Neural cell (in vitro differentiated cells): ENCODE measurements around the gene TMEM120A. TPM values are rescaled to one million over a fixed set of nuclear protein-coding genes. Genes with fewer than 3 reads are reported as not detected.

Source experiments
- H2AFZ ChIP-seq: fragments of 200-600, 300-800 bp; sonication (generic), shearing (Covaris generic); 2 replicates; pipeline ENCODE4 v1.6.0; 2014; ENCODE audit warnings: low read depth, mild to moderate bottlenecking, antibody characterized with exemption, low read length, moderate library complexity
- H3F3A ChIP-seq: fragments of 200-600 bp; shearing (Covaris generic); 2 replicates; pipeline ENCODE4 v1.6.1; 2016; ENCODE audit warnings: mild to moderate bottlenecking, moderate library complexity, mixed read lengths, antibody characterized with exemption, low read length; ENCODE audit not compliant: insufficient read depth, poor library complexity, severe bottlenecking
- H3K27ac ChIP-seq: fragments of 200-600, 300-800 bp; sonication (generic), shearing (Covaris generic); 2 replicates; pipeline ENCODE4 v1.5.1; 2014; ENCODE audit warnings: mild to moderate bottlenecking, low read length, moderate library complexity
- H3K27me3 ChIP-seq: fragments of 300-800, 200-600 bp; sonication (generic), shearing (Covaris generic); 2 replicates; pipeline ENCODE4 v1.6.0; 2014; ENCODE audit warnings: mild to moderate bottlenecking, low read depth, low read length, moderate library complexity; ENCODE audit not compliant: insufficient read depth
- H3K36me3 ChIP-seq: fragments of 300-800, 200-600 bp; sonication (generic), shearing (Covaris generic); 2 replicates; pipeline ENCODE4 v1.5.1; 2014; ENCODE audit warnings: mild to moderate bottlenecking, antibody characterized with exemption, low read length, moderate library complexity; ENCODE audit not compliant: insufficient read depth
- H3K4me2 ChIP-seq: fragments of 300-800, 200-600 bp; sonication (generic), shearing (Covaris generic); 2 replicates; pipeline ENCODE4 v1.6.0; 2014; ENCODE audit warnings: mild to moderate bottlenecking, low read length
- H3K4me3 ChIP-seq: fragments of 300-800, 200-600 bp; sonication (generic), shearing (Covaris generic); 2 replicates; pipeline ENCODE4 v1.5.1; 2014; ENCODE audit warnings: mild to moderate bottlenecking, low read length, moderate library complexity
- H3K79me2 ChIP-seq: fragments of 200-600 bp; shearing (Covaris generic); replicated peaks from 2 replicates; pipeline ENCODE4 v1.6.0; 2014; ENCODE audit warnings: mild to moderate bottlenecking, low read length, moderate library complexity; ENCODE audit not compliant: insufficient read depth
- H3K9ac ChIP-seq: fragments of 300-800, 200-600 bp; sonication (generic), shearing (Covaris generic); 2 replicates; pipeline ENCODE4 v1.6.1; 2016; ENCODE audit warnings: mild to moderate bottlenecking, low read length, mixed read lengths
- H3K9me2 ChIP-seq: fragments of 200-600 bp; shearing (Covaris generic); 2 replicates; pipeline ENCODE4 v1.6.1; 2016; ENCODE audit warnings: mild to moderate bottlenecking, low read length, mixed read lengths; ENCODE audit not compliant: insufficient read depth
- H3K9me3 ChIP-seq: fragments of 200-600, 300-800 bp; sonication (generic), shearing (Covaris generic); 2 replicates; pipeline ENCODE4 v1.6.1; 2016; ENCODE audit warnings: mild to moderate bottlenecking, mixed run types, low read length, moderate library complexity, mixed read lengths
- H4K20me1 ChIP-seq: fragments of 200-600 bp; shearing (Covaris generic); 2 replicates; pipeline ENCODE4 v1.6.1; 2016; ENCODE audit warnings: mild to moderate bottlenecking, mixed run types; ENCODE audit not compliant: insufficient read depth
- CTCF ChIP-seq: fragments of 450-650 bp; IDR thresholded peaks from 2 replicates; pipeline ENCODE4 v1.5.1; 2014; ENCODE audit warnings: antibody characterized with exemption, mild to moderate bottlenecking, moderate library complexity; ENCODE audit not compliant: poor library complexity, severe bottlenecking
- EP300 ChIP-seq: fragments of 450-650 bp; conservative IDR thresholded peaks from 2 replicates; pipeline ENCODE4 v1.6.1; 2014; ENCODE audit warnings: antibody characterized with exemption, mild to moderate bottlenecking, moderate library complexity; ENCODE audit not compliant: poor library complexity, severe bottlenecking
- EZH2 ChIP-seq: fragments of 200-600, 300-800 bp; shearing (Covaris generic), sonication (generic); IDR thresholded peaks from 2 replicates; pipeline ENCODE4 v1.6.1; 2014; ENCODE audit warnings: antibody characterized with exemption, low read length, borderline replicate concordance, mild to moderate bottlenecking; ENCODE audit not compliant: insufficient read depth, poor library complexity, severe bottlenecking
- MXI1 ChIP-seq: fragments of 450-650 bp; conservative IDR thresholded peaks from 2 replicates; pipeline ENCODE4 v1.6.1; 2014; ENCODE audit warnings: antibody characterized with exemption, mild to moderate bottlenecking; ENCODE audit not compliant: poor library complexity, severe bottlenecking
- POLR2AphosphoS5 ChIP-seq: IDR thresholded peaks from 2 replicates; pipeline ENCODE4 v1.6.1; 2012
- RAD21 ChIP-seq: fragments of 450-650 bp; conservative IDR thresholded peaks from 2 replicates; pipeline ENCODE4 v1.6.1; 2014; ENCODE audit warnings: antibody characterized with exemption, mild to moderate bottlenecking, moderate library complexity
- SMC3 ChIP-seq: fragments of 450-650 bp; conservative IDR thresholded peaks from 2 replicates; pipeline ENCODE4 v1.6.1; 2014; ENCODE audit warnings: antibody characterized with exemption, mild to moderate bottlenecking, moderate library complexity; ENCODE audit not compliant: poor library complexity
- TAF1 ChIP-seq: IDR thresholded peaks from 2 replicates; pipeline ENCODE4 v1.6.1; 2012; ENCODE audit warnings: low read depth
- polyA plus RNA-seq: library from polyadenylated mRNA; depleted of rRNA; stranded (reverse); fragments of >200 nt; gene quantifications from 2 replicates; pipeline ENCODE4 v1.2.3, GENCODE V29; 2014
- TF ChIP-seq, protein P1 (sequence below): IDR thresholded peaks from 2 replicates; pipeline ENCODE4 v1.6.1; 2012; ENCODE audit warnings: borderline replicate concordance

The TMEM120A gene
- polyA plus RNA-seq, 1 donor from 2014 or later: 39.1 TPM

GRCh38 chr7:75951506-75951905 lies 42.9 kb downstream of the TMEM120A start:
- no peak overlapping the region for H3K4me3 ChIP-seq
- TF ChIP-seq, protein P1, sequence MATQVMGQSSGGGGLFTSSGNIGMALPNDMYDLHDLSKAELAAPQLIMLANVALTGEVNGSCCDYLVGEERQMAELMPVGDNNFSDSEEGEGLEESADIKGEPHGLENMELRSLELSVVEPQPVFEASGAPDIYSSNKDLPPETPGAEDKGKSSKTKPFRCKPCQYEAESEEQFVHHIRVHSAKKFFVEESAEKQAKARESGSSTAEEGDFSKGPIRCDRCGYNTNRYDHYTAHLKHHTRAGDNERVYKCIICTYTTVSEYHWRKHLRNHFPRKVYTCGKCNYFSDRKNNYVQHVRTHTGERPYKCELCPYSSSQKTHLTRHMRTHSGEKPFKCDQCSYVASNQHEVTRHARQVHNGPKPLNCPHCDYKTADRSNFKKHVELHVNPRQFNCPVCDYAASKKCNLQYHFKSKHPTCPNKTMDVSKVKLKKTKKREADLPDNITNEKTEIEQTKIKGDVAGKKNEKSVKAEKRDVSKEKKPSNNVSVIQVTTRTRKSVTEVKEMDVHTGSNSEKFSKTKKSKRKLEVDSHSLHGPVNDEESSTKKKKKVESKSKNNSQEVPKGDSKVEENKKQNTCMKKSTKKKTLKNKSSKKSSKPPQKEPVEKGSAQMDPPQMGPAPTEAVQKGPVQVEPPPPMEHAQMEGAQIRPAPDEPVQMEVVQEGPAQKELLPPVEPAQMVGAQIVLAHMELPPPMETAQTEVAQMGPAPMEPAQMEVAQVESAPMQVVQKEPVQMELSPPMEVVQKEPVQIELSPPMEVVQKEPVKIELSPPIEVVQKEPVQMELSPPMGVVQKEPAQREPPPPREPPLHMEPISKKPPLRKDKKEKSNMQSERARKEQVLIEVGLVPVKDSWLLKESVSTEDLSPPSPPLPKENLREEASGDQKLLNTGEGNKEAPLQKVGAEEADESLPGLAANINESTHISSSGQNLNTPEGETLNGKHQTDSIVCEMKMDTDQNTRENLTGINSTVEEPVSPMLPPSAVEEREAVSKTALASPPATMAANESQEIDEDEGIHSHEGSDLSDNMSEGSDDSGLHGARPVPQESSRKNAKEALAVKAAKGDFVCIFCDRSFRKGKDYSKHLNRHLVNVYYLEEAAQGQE: no peak
- TF ChIP-seq RAD21 (no peak), CTCF (no peak), EP300 (no peak), MXI1 (no peak), SMC3 (no peak), TAF1 (no peak), POLR2AphosphoS5 (no peak)
- no peaks in the 10 kb centered on the region for H4K20me1 ChIP-seq
- H3K4me2 ChIP-seq: no peak overlapping the region
- no peak overlapping the region for H3K27ac ChIP-seq
- no peaks in the 10 kb centered on the region for H3K36me3 ChIP-seq
- no peaks in the 10 kb centered on the region for H3K9me3 ChIP-seq
- no peaks in the 10 kb centered on the region for H3K79me2 ChIP-seq
- no peaks in the 10 kb centered on the region for H3F3A ChIP-seq
- no peak overlapping the region for H3K9ac ChIP-seq
- no peak overlapping the region for H2AFZ ChIP-seq
- no peaks in the 10 kb centered on the region for H3K27me3 ChIP-seq
- H3K9me2 ChIP-seq: no peaks in the 10 kb centered on the region

- H3K4me3 ChIP-seq: no peak overlapping the region
- TF ChIP-seq EZH2 (no peak), EP300 (no peak), CTCF (no peak), RAD21 (no peak), SMC3 (no peak), TAF1 (no peak), MXI1 (no peak), POLR2AphosphoS5 (no peak)
- TF ChIP-seq, protein P1: no peak
- H3K79me2 ChIP-seq: no peaks in the 10 kb centered on the region
- H3K9me3 ChIP-seq: no peaks in the 10 kb centered on the region
- H3K4me2 ChIP-seq: no peak overlapping the region
- H3K27me3 ChIP-seq: no peaks in the 10 kb centered on the region
- H3K9me2 ChIP-seq: no peaks in the 10 kb centered on the region
- no peaks in the 10 kb centered on the region for H4K20me1 ChIP-seq
- no peak overlapping the region for H3K27ac ChIP-seq
- H3F3A ChIP-seq: no peaks in the 10 kb centered on the region
- no peak overlapping the region for H3K9ac ChIP-seq
- H3K36me3 ChIP-seq: no peaks in the 10 kb centered on the region
- H2AFZ ChIP-seq: no peak overlapping the region
These were observed 44.2 kb downstream of the TMEM120A start for GRCh38 chr7:75950111-75950681.
